ENCODE measurements around the gene HMBS. TPM values are rescaled to one million over a fixed set of nuclear protein-coding genes. Genes with fewer than 3 reads are reported as not detected.

The HMBS gene
- total and polyA plus RNA-seq, 11 donors = 8.1 to 34.0 (median 16.6) TPM

DNA sequence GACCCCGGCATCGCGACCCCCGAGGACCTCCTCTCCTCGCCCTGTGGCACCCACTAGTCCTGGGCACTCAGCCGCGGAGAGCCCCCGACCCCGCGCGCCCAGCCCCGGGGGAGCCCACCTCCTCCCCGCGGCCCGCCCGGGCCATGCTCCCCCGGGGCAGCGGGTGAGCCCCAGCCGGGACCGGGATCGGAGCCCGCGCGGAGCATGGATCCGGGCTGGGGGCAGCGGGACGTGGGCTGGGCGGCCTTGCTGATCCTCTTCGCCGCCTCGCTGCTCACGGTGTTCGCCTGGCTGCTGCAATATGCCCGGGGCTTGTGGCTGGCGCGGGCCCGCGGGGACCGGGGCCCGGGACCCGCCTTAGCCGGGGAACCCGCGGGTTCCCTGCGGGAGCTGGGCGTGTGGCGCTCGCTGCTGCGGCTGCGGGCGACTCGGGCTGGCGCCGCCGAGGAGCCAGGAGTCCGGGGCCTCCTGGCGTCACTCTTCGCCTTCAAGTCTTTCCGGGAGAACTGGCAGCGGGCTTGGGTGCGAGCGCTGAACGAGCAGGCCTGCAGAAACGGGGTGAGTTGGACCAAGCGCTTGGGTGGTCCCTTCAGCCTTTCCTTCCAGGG, 23.0 kb downstream of the HMBS start:
- Histone ChIP-seq H3K27ac (peak overlapping the region; percentile 52 to 93 (median 76)), H3K9me3 (no peaks in the 10 kb centered on the region), H3K4me1 (peaks cover 0 to 52% (median 33%) of the 10 kb centered on the region in 12 donors), H3K4me3 (peak overlapping the region; percentile 78 to 99 (median 96)), H3K36me3 (peaks cover 0 to 29% (median 17%) of the 10 kb centered on the region in 9 donors), H3K27me3 (no peaks in the 10 kb centered on the region)
- ATAC-seq = peak in 2 of 4 donors; percentile 32 to 36
- no peak for DNase-seq
- TF ChIP-seq, protein P1, sequence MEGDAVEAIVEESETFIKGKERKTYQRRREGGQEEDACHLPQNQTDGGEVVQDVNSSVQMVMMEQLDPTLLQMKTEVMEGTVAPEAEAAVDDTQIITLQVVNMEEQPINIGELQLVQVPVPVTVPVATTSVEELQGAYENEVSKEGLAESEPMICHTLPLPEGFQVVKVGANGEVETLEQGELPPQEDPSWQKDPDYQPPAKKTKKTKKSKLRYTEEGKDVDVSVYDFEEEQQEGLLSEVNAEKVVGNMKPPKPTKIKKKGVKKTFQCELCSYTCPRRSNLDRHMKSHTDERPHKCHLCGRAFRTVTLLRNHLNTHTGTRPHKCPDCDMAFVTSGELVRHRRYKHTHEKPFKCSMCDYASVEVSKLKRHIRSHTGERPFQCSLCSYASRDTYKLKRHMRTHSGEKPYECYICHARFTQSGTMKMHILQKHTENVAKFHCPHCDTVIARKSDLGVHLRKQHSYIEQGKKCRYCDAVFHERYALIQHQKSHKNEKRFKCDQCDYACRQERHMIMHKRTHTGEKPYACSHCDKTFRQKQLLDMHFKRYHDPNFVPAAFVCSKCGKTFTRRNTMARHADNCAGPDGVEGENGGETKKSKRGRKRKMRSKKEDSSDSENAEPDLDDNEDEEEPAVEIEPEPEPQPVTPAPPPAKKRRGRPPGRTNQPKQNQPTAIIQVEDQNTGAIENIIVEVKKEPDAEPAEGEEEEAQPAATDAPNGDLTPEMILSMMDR (IDR thresholded peaks at IDR 0.05) = no peak
- no peak for TF ChIP-seq POLR2A (IDR thresholded peaks at IDR 0.05)
- 0 to 1% (median 0%) methylated on average over 16 to 65 of the region's 65 CpGs for WGBS, 4 donors
- intact Hi-C loops (cut with DNase I) = loop anchor here in 2 of 10 donors (2.0 to 10.0 kb wide), 2 partner anchors 61 to 227 kb away; partner anchors contain the start of genes NLRX1 (in 1 of the 2) and RNF26 (in 1 of the 2)

DNA sequence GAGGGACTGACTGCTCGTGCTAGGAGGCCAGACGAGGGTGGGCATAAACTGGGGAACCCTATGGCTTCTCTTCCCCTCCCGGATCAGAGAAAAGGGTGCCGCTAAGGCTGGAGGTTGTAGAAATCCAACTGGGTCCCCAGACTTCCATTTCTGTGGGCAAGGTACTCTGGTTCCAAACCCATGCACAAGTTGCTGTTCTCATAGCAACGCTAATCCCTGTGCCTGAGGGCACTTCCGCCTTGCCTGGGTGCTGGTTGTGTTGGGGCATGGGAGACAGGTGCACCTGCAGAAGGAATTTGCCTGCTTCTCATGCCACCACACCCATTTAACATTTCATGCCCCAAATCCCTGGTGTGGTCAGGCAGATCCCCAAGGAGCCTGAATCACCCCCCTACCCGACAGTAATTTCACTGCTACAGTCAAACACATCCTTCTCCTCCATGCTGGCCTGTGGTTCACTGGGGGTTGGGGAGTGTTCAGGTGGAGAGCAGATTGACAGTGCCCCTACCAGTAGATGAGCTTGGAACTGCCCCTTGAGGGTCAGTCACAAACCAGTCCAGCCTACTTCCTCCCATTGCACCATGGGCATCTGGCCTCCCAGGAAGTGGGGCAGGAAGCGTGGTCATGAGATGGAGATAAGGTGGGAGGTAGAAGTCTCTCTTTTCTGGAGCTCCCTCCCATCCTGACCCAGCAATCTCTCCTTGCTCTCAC, 23.6 kb downstream of the HMBS start:
- Histone ChIP-seq H3K27ac (peak overlapping the region in 11 of 12 donors; percentile 52 to 93 (median 78)), H3K27me3 (no peaks in the 10 kb centered on the region), H3K4me3 (peak overlapping the region; percentile 78 to 99 (median 96)), H3K36me3 (peaks cover 0 to 36% (median 23%) of the 10 kb centered on the region in 9 donors), H3K4me1 (peaks cover 0 to 45% (median 27%) of the 10 kb centered on the region in 12 donors), H3K9me3 (no peaks in the 10 kb centered on the region)
- no peak for ATAC-seq
- intact Hi-C loops (cut with DNase I) = loop anchor here in 1 of 10 donors (10.0 kb wide), 1 partner anchor 226 kb away; the partner anchor contains the start of gene RNF26
- DNase-seq = no peak
- TF ChIP-seq, protein P1 (IDR thresholded peaks at IDR 0.05) = no peak
- no peak for TF ChIP-seq POLR2A (IDR thresholded peaks at IDR 0.05)
- 19 to 29% (median 22%) methylated on average over 6 to 8 of the region's 8 CpGs for WGBS, 4 donors

DNA sequence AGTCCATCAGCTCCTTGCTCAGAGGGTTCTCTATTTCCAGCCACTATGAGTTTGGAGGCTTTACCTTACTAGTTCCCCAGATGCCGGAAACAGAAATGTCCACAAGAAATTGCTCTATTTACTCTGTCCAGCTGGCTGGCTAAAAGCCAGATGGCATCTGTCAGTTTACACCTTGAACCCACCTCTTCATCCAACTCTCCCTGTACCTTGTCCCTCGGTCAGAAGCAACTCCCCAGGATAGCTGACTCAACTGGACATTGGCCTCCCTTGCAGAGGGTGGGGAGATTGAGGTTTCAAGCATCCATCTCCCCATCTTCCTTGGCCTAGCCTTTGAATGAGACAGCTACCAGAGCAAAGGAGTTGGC, 24.2 kb downstream of the HMBS start:
- peak overlapping the region in 9 of 12 donors; percentile 78 to 99 (median 98) for H3K4me3 ChIP-seq
- intact Hi-C loops (cut with DNase I) = loop anchor here in 1 of 10 donors (10.0 kb wide), 1 partner anchor 226 kb away; the partner anchor contains the start of gene RNF26
- peak overlapping the region in 1 of 12 donors; percentile 93 for H3K27ac ChIP-seq

More for the DNA sequence above, 24.2 kb downstream of the HMBS start:
- TF ChIP-seq, protein P1 (IDR thresholded peaks at IDR 0.05) = no peak
- TF ChIP-seq POLR2A (IDR thresholded peaks at IDR 0.05) = no peak
- H3K9me3 ChIP-seq = no peaks in the 10 kb centered on the region
- peaks cover 0 to 41% (median 28%) of the 10 kb centered on the region in 9 donors for H3K36me3 ChIP-seq
- peaks cover 0 to 40% (median 23%) of the 10 kb centered on the region in 12 donors for H3K4me1 ChIP-seq
- DNase-seq (no peak), ATAC-seq (no peak)
- H3K27me3 ChIP-seq = no peaks in the 10 kb centered on the region
- 87 to 92% (median 92%) methylated on average over 2 of the region's 2 CpGs for WGBS, 4 donors

All from heart left ventricle (tissue), 16 donors.